HEK293 (cell line): ENCODE results near the gene PLD5.

Experiments
- MYNN ChIP-seq: fragments of 450-650 bp; formaldehyde crosslinking; IDR thresholded peaks from 2 replicates; pipeline ENCODE4 v1.5.1; 2016; ENCODE audit warnings: missing biosample characterization, missing genetic modification characterization, borderline replicate concordance
- SP3 ChIP-seq: fragments of 450-650 bp; formaldehyde crosslinking; IDR thresholded peaks from 2 replicates; pipeline ENCODE4 v1.5.1; 2016; ENCODE audit warnings: missing biosample characterization, missing genetic modification characterization
- ZNF19 ChIP-seq: fragments of 450-650 bp; formaldehyde crosslinking; IDR thresholded peaks from 2 replicates; pipeline ENCODE4; 2016; ENCODE audit warnings: missing biosample characterization, missing genetic modification characterization, low read depth
- ZNF274 ChIP-seq, 2 experiments: fragments of 200-500 bp in 1 of 2; fragments of 450-650 bp in 1 of 2; sonication (Bioruptor generic) in 1 of 2; formaldehyde crosslinking in 1 of 2; IDR thresholded peaks; 2 replicates each; pipeline versions ENCODE4 v1.5.1 to v1.6.1; 2014 to 2016; ENCODE audit warnings: borderline replicate concordance in 1 of 2, inconsistent platforms in 1 of 2, low read length in 1 of 2, missing biosample characterization in 1 of 2, missing genetic modification characterization in 1 of 2
- ZNF350 ChIP-seq: fragments of 450-650 bp; formaldehyde crosslinking; IDR thresholded peaks from 2 replicates; pipeline ENCODE4 v1.5.0; 2017; ENCODE audit warnings: missing biosample characterization, mild to moderate bottlenecking, missing genetic modification characterization
- ZNF391 ChIP-seq: fragments of 450-650 bp; formaldehyde crosslinking; IDR thresholded peaks from 2 replicates; pipeline ENCODE4 v1.5.1; 2016; ENCODE audit warnings: low read depth, missing biosample characterization, missing genetic modification characterization, borderline replicate concordance
- ZNF561 ChIP-seq: fragments of 450-650 bp; IDR thresholded peaks from 2 replicates; pipeline ENCODE4 v1.5.1; 2018; ENCODE audit warnings: missing biosample characterization, missing genetic modification characterization, borderline replicate concordance
- ZNF654 ChIP-seq: fragments of 450-650 bp; formaldehyde crosslinking; IDR thresholded peaks from 2 replicates; pipeline ENCODE4 v1.5.1; 2016; ENCODE audit warnings: low read depth, missing biosample characterization, missing genetic modification characterization
- ZNF707 ChIP-seq: fragments of 450-650 bp; formaldehyde crosslinking; IDR thresholded peaks from 2 replicates; pipeline ENCODE4 v1.5.1; 2016; ENCODE audit warnings: missing biosample characterization, missing genetic modification characterization
- ZNF747 ChIP-seq: fragments of 450-650 bp; formaldehyde crosslinking; IDR thresholded peaks from 2 replicates; pipeline ENCODE4 v1.5.1; 2016; ENCODE audit warnings: missing biosample characterization, missing genetic modification characterization
- TF ChIP-seq, protein P1 (sequence below): fragments of 450-650 bp; formaldehyde crosslinking; IDR thresholded peaks from 2 replicates; pipeline ENCODE4 v1.5.1; 2016; ENCODE audit warnings: missing biosample characterization, missing genetic modification characterization
- TF ChIP-seq, protein P2 (sequence below): fragments of 450-650 bp; formaldehyde crosslinking; IDR thresholded peaks from 2 replicates; pipeline ENCODE4 v1.5.1; 2016; ENCODE audit warnings: missing biosample characterization, missing genetic modification characterization
- TF ChIP-seq, protein P3 (sequence below): fragments of 450-650 bp; formaldehyde crosslinking; IDR thresholded peaks from 2 replicates; pipeline ENCODE4 v1.5.1; 2016; ENCODE audit warnings: missing biosample characterization, missing genetic modification characterization, low read depth

DNA sequence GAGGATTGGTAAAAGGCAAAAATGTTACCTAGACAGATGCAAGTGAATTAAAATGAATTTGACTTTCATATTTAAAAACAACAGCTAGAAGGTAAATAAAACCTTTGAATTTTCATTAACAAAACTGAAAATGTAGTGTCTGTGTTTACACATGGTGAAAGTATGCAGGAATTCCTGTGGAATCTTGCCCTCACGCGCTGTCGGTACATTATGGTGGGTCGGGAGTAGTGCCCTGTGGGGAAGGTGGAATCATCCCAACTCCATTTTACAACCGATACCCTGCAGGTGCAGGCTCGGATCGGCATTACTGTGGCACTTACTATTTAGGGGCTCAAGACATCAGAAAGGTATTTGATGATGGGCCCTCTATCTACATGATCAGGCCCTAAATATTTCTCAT, 328.4 kb downstream of the PLD5 start:
- TF ChIP-seq, protein P1, sequence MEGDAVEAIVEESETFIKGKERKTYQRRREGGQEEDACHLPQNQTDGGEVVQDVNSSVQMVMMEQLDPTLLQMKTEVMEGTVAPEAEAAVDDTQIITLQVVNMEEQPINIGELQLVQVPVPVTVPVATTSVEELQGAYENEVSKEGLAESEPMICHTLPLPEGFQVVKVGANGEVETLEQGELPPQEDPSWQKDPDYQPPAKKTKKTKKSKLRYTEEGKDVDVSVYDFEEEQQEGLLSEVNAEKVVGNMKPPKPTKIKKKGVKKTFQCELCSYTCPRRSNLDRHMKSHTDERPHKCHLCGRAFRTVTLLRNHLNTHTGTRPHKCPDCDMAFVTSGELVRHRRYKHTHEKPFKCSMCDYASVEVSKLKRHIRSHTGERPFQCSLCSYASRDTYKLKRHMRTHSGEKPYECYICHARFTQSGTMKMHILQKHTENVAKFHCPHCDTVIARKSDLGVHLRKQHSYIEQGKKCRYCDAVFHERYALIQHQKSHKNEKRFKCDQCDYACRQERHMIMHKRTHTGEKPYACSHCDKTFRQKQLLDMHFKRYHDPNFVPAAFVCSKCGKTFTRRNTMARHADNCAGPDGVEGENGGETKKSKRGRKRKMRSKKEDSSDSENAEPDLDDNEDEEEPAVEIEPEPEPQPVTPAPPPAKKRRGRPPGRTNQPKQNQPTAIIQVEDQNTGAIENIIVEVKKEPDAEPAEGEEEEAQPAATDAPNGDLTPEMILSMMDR (tag by site-specific recombination) = no peak
- TF ChIP-seq MYNN (no peak), ZNF707 (tag by site-specific recombination) (no peak), ZNF654 (no peak), SP3 (tag by site-specific recombination) (no peak), ZNF274 (IDR thresholded peaks at IDR 0.05; ENCODE audit: low read length) (no peak), ZNF274 (tag by site-specific recombination; IDR thresholded peaks at IDR 0.05; ENCODE audit: borderline replicate concordance) (no peak), ZNF19 (tag by site-specific recombination) (no peak), ZNF391 (tag by site-specific recombination) (no peak), ZNF350 (no peak), ZNF747 (no peak), ZNF561 (tag by site-specific recombination) (no peak)
- TF ChIP-seq, protein P2, sequence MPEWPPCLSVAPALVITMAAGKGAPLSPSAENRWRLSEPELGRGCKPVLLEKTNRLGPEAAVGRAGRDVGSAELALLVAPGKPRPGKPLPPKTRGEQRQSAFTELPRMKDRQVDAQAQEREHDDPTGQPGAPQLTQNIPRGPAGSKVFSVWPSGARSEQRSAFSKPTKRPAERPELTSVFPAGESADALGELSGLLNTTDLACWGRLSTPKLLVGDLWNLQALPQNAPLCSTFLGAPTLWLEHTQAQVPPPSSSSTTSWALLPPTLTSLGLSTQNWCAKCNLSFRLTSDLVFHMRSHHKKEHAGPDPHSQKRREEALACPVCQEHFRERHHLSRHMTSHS (tag by site-specific recombination) = no peak
- TF ChIP-seq, protein P3, sequence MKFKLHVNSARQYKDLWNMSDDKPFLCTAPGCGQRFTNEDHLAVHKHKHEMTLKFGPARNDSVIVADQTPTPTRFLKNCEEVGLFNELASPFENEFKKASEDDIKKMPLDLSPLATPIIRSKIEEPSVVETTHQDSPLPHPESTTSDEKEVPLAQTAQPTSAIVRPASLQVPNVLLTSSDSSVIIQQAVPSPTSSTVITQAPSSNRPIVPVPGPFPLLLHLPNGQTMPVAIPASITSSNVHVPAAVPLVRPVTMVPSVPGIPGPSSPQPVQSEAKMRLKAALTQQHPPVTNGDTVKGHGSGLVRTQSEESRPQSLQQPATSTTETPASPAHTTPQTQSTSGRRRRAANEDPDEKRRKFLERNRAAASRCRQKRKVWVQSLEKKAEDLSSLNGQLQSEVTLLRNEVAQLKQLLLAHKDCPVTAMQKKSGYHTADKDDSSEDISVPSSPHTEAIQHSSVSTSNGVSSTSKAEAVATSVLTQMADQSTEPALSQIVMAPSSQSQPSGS (tag by site-specific recombination) = no peak
